MCF 10A (cell line): Measurements from ENCODE around the gene OR1D5. TPM values are rescaled to one million over a fixed set of nuclear protein-coding genes. Genes with fewer than 3 reads are reported as not detected.

Source experiments
- BruUV-seq: library from RNA; stranded (reverse); fragments of 400-500 nt; replicated peaks from 2 replicates; lab custom pipeline; 2021; lab: Mats Ljungman, UMichigan
- CTCF ChIA-PET: fragments of 300-600 bp; sonication (Branson Sonifier 250); formaldehyde crosslinking; extraction: SDS; loops from one replicate; lab custom pipeline; 2021; ENCODE audit warnings: antibody characterized with exemption, inconsistent platforms; lab: Yijun Ruan, JAX
- POLR2A ChIA-PET: fragments of 300-600, 350-650 bp; sonication (Branson Sonifier 250); formaldehyde crosslinking; extraction: SDS; loops from one replicate; lab custom pipeline; 2020; ENCODE audit warnings: antibody characterized with exemption, inconsistent platforms; lab: Yijun Ruan, JAX
- DNase-seq: peaks from one replicate; pipeline ENCODE4 v3.0.0-alpha.2; 2018; ENCODE audit not compliant: unreplicated experiment
- H3K27ac Mint-ChIP-seq: one replicate; pipeline ENCODE4 v1.8.0; 2022; ENCODE audit warnings: mild to moderate bottlenecking, low read depth, mixed read lengths; ENCODE audit not compliant: unreplicated experiment
- H3K27me3 Mint-ChIP-seq: one replicate; pipeline ENCODE4 v1.8.0; 2022; ENCODE audit warnings: mixed read lengths; ENCODE audit not compliant: insufficient read depth, unreplicated experiment
- H3K36me3 Mint-ChIP-seq: one replicate; pipeline ENCODE4 v1.8.0; 2022; ENCODE audit warnings: mild to moderate bottlenecking, moderate library complexity, mixed read lengths; ENCODE audit not compliant: insufficient read depth, unreplicated experiment
- H3K4me1 Mint-ChIP-seq: one replicate; pipeline ENCODE4 v1.8.0; 2022; ENCODE audit warnings: mixed read lengths; ENCODE audit not compliant: insufficient read depth, unreplicated experiment
- H3K4me3 Mint-ChIP-seq: one replicate; pipeline ENCODE4 v1.8.0; 2022; ENCODE audit warnings: mild to moderate bottlenecking, moderate library complexity, mixed read lengths; ENCODE audit not compliant: unreplicated experiment
- H3K9me3 Mint-ChIP-seq: one replicate; pipeline ENCODE4 v1.8.0; 2022; ENCODE audit warnings: mixed read lengths; ENCODE audit not compliant: unreplicated experiment
- CTCF ChIP-seq: fragments of 200-600 bp; IDR thresholded peaks from one replicate; pipeline ENCODE4 v1.8.0; 2022; ENCODE audit warnings: antibody characterized with exemption, mild to moderate bottlenecking; ENCODE audit not compliant: unreplicated experiment
- intact Hi-C: fragments of 100-400 bp; cut with micrococcal nuclease; formaldehyde crosslinking; loops from 2 replicates; pipeline ENCODE4 v1.14.1; 2022
- total RNA-seq: library from RNA; stranded (reverse); gene quantifications from 2 replicates; pipeline ENCODE4 v1.2.3, GENCODE V29; 2022

Gene OR1D5
- total RNA-seq, 1 experiment from 2014 or later = not detected

GRCh38 chr17:3015890-3016289, 47.5 kb downstream of the OR1D5 start:
- DNase-seq = no peak
- CTCF ChIA-PET = interaction anchor here (1.0 to 6.1 kb wide), 3 partner anchors 163 to 188 kb away, joined by 3 to 118 read pairs (median 4); no protein-coding TSS in a partner anchor
- Mint-ChIP-seq H3K27me3 (no peaks in the 10 kb centered on the region), H3K36me3 (peaks cover 52% of the 10 kb centered on the region), H3K4me3 (no peak overlapping the region), H3K9me3 (no peaks in the 10 kb centered on the region), H3K4me1 (no peaks in the 10 kb centered on the region), H3K27ac (no peak overlapping the region)
- intact Hi-C loops = no loop called here
- BruUV-seq = no TSS peak
- POLR2A ChIA-PET = no interaction called here
- no peak for TF ChIP-seq CTCF

- TF ChIP-seq CTCF = peak; percentile 66
- Mint-ChIP-seq H3K27ac (no peak overlapping the region), H3K4me3 (no peak overlapping the region), H3K9me3 (no peaks in the 10 kb centered on the region), H3K4me1 (no peaks in the 10 kb centered on the region), H3K27me3 (no peaks in the 10 kb centered on the region), H3K36me3 (peaks cover 49% of the 10 kb centered on the region)
- DNase-seq = peak; percentile 69
- BruUV-seq = no TSS peak
- intact Hi-C loops = loop anchor here (1.0 to 2.0 kb wide), 3 partner anchors 76 to 185 kb away; no protein-coding TSS in a partner anchor
- ChIA-PET POLR2A (interaction anchor here (0.6 kb wide), 2 partner anchors 164 to 167 kb away, joined by 3 read pairs; no protein-coding TSS in a partner anchor), CTCF (interaction anchor here (0.6 to 6.1 kb wide), 26 partner anchors 9 to 720 kb away, joined by 3 to 118 read pairs (median 4); no protein-coding TSS in a partner anchor)
Observed at GRCh38 chr17:3012926-3013581, 50.4 kb downstream of the OR1D5 start.

Other genes with a start within 250 kb of the OR1D5 start
- not detected in 2 replicates for gene OR1D2, start 40.8 kb upstream of the OR1D5 start, total RNA-seq
- gene OR1G1, start 63.9 kb upstream of the OR1D5 start, total RNA-seq = not detected in 2 replicates
- gene OR1A2, start 133.9 kb upstream of the OR1D5 start, total RNA-seq = not detected in 2 replicates
- gene OR1A1, start 144.1 kb upstream of the OR1D5 start, total RNA-seq = not detected in 2 replicates
- gene OR3A1, start 234.8 kb upstream of the OR1D5 start, total RNA-seq = not detected in 2 replicates